Loucy (cell line): ENCODE data around the gene HNRNPUL2.

ENCODE experiments used
- H2AFZ ChIP-seq: fragments of 200-600 bp; sonication (generic); 2 replicates; pipeline ENCODE4 v1.6.0; 2016; ENCODE audit warnings: antibody characterized with exemption, mild to moderate bottlenecking, low read length, moderate library complexity
- H3F3A ChIP-seq: fragments of 200-600 bp; 2 replicates; pipeline ENCODE4 v1.6.0; 2016; ENCODE audit warnings: antibody characterized with exemption, low read depth, mild to moderate bottlenecking
- H3K27me3 ChIP-seq: fragments of 200-600 bp; sonication (generic); 2 replicates; pipeline ENCODE4 v1.6.1; 2014; ENCODE audit warnings: low read length, mild to moderate bottlenecking; ENCODE audit not compliant: insufficient read depth, poor library complexity, severe bottlenecking
- H3K36me3 ChIP-seq: fragments of 200-600 bp; sonication (generic); 2 replicates; pipeline ENCODE4 v1.6.1; 2016; ENCODE audit warnings: low read length; ENCODE audit not compliant: insufficient read depth
- H3K4me1 ChIP-seq: fragments of 200-600 bp; sonication (generic); 2 replicates; pipeline ENCODE4 v1.5.1; 2014; ENCODE audit warnings: low read length, mild to moderate bottlenecking; ENCODE audit not compliant: insufficient read depth, poor library complexity, severe bottlenecking
- H3K4me2 ChIP-seq: fragments of 200-600 bp; sonication (generic); 2 replicates; pipeline ENCODE4 v1.6.0; 2014; ENCODE audit warnings: antibody characterized with exemption, low read length, low read depth, mild to moderate bottlenecking; ENCODE audit not compliant: poor library complexity, severe bottlenecking
- H3K4me3 ChIP-seq: fragments of 200-600 bp; sonication (generic); 2 replicates; pipeline ENCODE4 v1.5.1; 2014; ENCODE audit warnings: low read length, mild to moderate bottlenecking, mixed read lengths; ENCODE audit not compliant: poor library complexity, severe bottlenecking
- H3K79me2 ChIP-seq: fragments of 200-600 bp; sonication (generic); 2 replicates; pipeline ENCODE4 v1.6.1; 2014; ENCODE audit warnings: low read length; ENCODE audit not compliant: insufficient read depth
- H3K9ac ChIP-seq: fragments of 200-600 bp; sonication (generic); 2 replicates; pipeline ENCODE4 v1.6.0; 2014; ENCODE audit warnings: mild to moderate bottlenecking, low read depth, low read length, moderate library complexity; ENCODE audit not compliant: poor library complexity, severe bottlenecking
- H3K9me2 ChIP-seq: fragments of 200-600 bp; sonication (generic); replicated peaks from 2 replicates; pipeline ENCODE4 v1.6.1; 2016; ENCODE audit warnings: low read depth, low read length, mixed read lengths
- H3K9me3 ChIP-seq: fragments of 200-600 bp; sonication (generic); 2 replicates; pipeline ENCODE4 v1.6.1; 2014; ENCODE audit warnings: mild to moderate bottlenecking, antibody characterized with exemption, low read length, low read depth; ENCODE audit not compliant: insufficient read depth
- H4K20me1 ChIP-seq: fragments of 200-600 bp; sonication (generic); 2 replicates; pipeline ENCODE4 v1.6.0; 2014; ENCODE audit warnings: antibody characterized with exemption, low read length, mild to moderate bottlenecking; ENCODE audit not compliant: insufficient read depth, poor library complexity, severe bottlenecking
- EZH2phosphoT487 ChIP-seq: fragments of 200-600 bp; IDR thresholded peaks from 2 replicates; pipeline ENCODE4 v1.6.1; 2018; ENCODE audit warnings: antibody characterized with exemption, mild to moderate bottlenecking, moderate library complexity, borderline replicate concordance
- TF ChIP-seq, protein P1 (sequence below): fragments of 200-600 bp; sonication (generic); conservative IDR thresholded peaks from 2 replicates; pipeline ENCODE4 v1.5.1; 2014; ENCODE audit warnings: mild to moderate bottlenecking, antibody characterized with exemption, low read length

Gene HNRNPUL2

GRCh38 chr11:62716206-62716605 lies 11.1 kb downstream of the HNRNPUL2 start:
- peak overlapping the region; percentile 6 for H3K4me2 ChIP-seq
- peaks cover 77% of the 10 kb centered on the region for H4K20me1 ChIP-seq
- H3K4me1 ChIP-seq: peaks cover 10% of the 10 kb centered on the region
- H3K9me2 ChIP-seq: no peaks in the 10 kb centered on the region
- peaks cover 96% of the 10 kb centered on the region for H3K36me3 ChIP-seq
- no peak for TF ChIP-seq EZH2phosphoT487
- H3K79me2 ChIP-seq: peaks cover 77% of the 10 kb centered on the region
- peaks cover 7% of the 10 kb centered on the region; the same call in 1 of the 2 replicates for H3F3A ChIP-seq
- H3K4me3 ChIP-seq: no peak overlapping the region
- H2AFZ ChIP-seq: no peak overlapping the region
- no peaks in the 10 kb centered on the region for H3K9me3 ChIP-seq
- H3K9ac ChIP-seq: peak overlapping the region; percentile 10
- H3K27me3 ChIP-seq: no peaks in the 10 kb centered on the region

DNA sequence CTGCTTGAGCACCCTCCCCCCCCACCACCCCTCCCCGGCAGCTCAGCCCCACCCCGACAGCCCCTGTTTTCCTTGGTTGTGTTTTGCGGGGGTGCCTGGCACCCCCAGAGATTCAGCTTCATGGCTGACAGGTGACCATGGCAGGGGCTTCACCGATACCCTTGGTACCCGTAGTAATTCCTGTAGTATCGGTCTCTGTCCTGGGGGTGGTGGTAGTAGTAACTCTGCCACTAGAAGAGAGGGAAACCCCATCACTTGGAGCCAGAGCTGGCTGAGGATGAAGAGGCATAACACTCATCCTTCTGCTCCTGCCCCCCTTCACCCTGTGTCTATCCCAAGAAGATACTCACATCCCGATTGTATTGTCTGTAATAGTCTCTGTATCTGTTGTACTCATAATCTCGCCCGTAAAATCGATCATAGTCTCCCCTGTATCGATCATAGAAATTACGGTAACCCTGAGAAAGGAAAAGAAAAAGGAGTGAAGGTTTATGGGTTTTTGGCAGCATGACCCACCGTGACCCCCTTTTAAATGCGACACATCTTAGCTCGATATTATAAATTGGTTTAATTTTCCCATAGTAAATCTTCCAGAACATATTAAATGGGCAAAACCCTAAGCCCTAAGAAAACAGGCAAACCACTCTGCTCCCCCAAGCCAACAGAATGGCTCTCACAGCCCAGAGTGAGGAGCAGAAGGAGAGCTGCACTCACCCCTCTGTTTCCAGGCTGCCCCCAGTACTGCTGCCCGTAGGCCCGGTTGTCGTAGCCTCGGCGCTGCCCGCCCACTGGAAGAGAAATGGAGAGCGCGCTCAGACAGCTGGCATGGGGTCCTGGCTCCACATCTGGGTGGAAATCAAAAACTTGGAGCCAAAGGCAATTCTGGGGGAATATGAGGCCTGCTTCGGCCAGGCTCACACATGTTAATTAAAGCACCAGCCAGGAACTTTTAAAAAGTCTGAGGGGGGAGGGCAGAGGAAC lies 11.8 kb downstream of the HNRNPUL2 start:
- Histone ChIP-seq H3K27me3 (no peaks in the 10 kb centered on the region), H3K4me3 (no peak overlapping the region), H3K9me2 (no peaks in the 10 kb centered on the region), H2AFZ (no peak overlapping the region), H3F3A (peaks cover 7% of the 10 kb centered on the region; the same call in 1 of the 2 replicates), H3K36me3 (peaks cover 94% of the 10 kb centered on the region), H3K4me2 (no peak overlapping the region), H3K9ac (no peak overlapping the region), H3K9me3 (no peaks in the 10 kb centered on the region), H3K79me2 (peaks cover 69% of the 10 kb centered on the region), H4K20me1 (peaks cover 73% of the 10 kb centered on the region), H3K4me1 (peaks cover 6% of the 10 kb centered on the region)
- no peak for TF ChIP-seq EZH2phosphoT487
- TF ChIP-seq, protein P1, sequence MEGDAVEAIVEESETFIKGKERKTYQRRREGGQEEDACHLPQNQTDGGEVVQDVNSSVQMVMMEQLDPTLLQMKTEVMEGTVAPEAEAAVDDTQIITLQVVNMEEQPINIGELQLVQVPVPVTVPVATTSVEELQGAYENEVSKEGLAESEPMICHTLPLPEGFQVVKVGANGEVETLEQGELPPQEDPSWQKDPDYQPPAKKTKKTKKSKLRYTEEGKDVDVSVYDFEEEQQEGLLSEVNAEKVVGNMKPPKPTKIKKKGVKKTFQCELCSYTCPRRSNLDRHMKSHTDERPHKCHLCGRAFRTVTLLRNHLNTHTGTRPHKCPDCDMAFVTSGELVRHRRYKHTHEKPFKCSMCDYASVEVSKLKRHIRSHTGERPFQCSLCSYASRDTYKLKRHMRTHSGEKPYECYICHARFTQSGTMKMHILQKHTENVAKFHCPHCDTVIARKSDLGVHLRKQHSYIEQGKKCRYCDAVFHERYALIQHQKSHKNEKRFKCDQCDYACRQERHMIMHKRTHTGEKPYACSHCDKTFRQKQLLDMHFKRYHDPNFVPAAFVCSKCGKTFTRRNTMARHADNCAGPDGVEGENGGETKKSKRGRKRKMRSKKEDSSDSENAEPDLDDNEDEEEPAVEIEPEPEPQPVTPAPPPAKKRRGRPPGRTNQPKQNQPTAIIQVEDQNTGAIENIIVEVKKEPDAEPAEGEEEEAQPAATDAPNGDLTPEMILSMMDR: no peak; the same call in 1 of the 2 replicates

- peaks cover 89% of the 10 kb centered on the region for H3K36me3 ChIP-seq
- peaks cover 49% of the 10 kb centered on the region for H3K79me2 ChIP-seq
These were observed 13.9 kb downstream of the HNRNPUL2 start for GRCh38 chr11:62713343-62713742.

More at GRCh38 chr11:62713343-62713742, 13.9 kb downstream of the HNRNPUL2 start:
- Histone ChIP-seq H2AFZ (no peak overlapping the region), H3K27me3 (no peaks in the 10 kb centered on the region), H3K4me1 (peaks cover 3% of the 10 kb centered on the region), H3K9me2 (no peaks in the 10 kb centered on the region), H3K9ac (no peak overlapping the region), H4K20me1 (peaks cover 57% of the 10 kb centered on the region), H3F3A (peaks cover 7% of the 10 kb centered on the region; the same call in 1 of the 2 replicates), H3K4me2 (no peak overlapping the region), H3K9me3 (no peaks in the 10 kb centered on the region), H3K4me3 (no peak overlapping the region)
- TF ChIP-seq, protein P1: no peak
- no peak for TF ChIP-seq EZH2phosphoT487
